ENCODE results near the gene ALG13. TPM values are rescaled to one million over a fixed set of nuclear protein-coding genes. Genes with fewer than 3 reads are reported as not detected.
"Not testable (repeated sequence)": the region's sequence is repeated elsewhere in the genome, so short reads cannot be mapped to it uniquely, and the experiment has no call there.

Gene ALG13
- total RNA-seq, 1 donor from 2014 or later: 20.6 TPM

- ATAC-seq (no peak), DNase-seq (ENCODE audit: low spot score) (no peak)
These were observed 75.5 kb downstream of the ALG13 start for GRCh38 chrX:111756486-111756885.

GRCh38 chrX:111759686-111760085, 78.7 kb downstream of the ALG13 start:
- DNase-seq (ENCODE audit: low spot score): no peak
- ATAC-seq: no peak

- no peak for DNase-seq (ENCODE audit: low spot score)
These were observed 80.7 kb downstream of the ALG13 start for GRCh38 chrX:111761578-111762135.

DNA sequence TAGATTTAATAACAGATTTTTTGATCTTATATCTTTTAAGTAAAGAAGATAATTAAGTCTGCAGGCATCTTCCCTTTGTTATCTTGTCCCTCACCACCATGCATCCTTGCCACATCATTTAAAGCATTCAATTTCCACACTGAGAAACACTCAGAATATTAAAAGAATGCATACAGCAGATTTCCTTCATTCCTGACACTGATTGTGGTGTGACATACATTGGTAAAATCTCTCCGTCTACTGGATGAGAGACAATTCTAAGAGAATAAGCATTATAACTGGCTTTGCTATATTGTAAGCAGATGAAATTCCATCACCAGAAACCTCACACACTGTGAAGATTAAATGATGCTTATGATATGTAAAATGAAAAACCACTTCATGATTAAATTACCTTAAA, 97.6 kb downstream of the ALG13 start:
- ATAC-seq (no peak), DNase-seq (ENCODE audit: low spot score) (no peak)

More at GRCh38 chrX:111761578-111762135, 80.7 kb downstream of the ALG13 start:
- ATAC-seq: no peak

DNA sequence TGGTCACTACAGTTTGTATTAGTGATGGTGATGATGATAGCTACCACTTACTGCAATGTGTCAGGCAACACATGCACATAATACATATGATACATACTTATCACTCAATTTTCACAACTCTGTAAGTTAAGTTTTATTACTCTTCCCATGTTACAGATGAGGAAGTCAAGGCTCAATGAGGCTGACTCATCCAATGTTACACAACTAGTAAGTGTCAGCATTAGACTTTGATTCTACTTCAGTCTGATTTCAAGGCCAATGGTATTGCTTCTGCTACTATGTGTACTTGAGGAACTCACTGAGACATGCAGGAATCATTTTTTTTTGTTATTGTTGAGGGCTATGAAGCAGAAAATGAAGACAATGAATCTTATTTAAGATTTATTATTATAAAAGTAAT, 98.6 kb downstream of the ALG13 start:
- DNase-seq (ENCODE audit: low spot score) (no peak), ATAC-seq (no peak)

DNA sequence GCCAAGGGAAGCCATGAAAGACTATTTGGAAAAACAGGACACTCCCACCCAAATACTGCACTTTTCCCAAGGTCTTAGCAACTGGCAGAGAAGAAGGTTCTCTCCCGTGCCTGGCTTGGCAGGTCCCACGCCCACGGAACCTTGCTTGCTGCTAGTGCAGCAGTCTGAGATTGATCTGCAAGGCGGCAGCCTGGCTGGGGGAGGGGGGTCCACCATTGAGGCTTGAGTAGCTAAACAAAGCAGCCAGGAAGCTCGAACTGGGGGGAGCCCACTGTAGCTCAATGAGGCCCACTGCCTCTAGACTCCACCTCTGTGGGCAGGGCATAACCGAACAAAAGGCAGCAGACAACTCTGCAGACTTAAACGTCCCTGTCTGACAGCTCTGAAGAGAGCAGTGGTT, 103.7 kb downstream of the ALG13 start:
- ATAC-seq (no peak), DNase-seq (ENCODE audit: low spot score) (no peak)

GRCh38 chrX:111790054-111790453, 109.1 kb downstream of the ALG13 start:
- ATAC-seq; DNase-seq (ENCODE audit: low spot score): not testable (repeated sequence)

Other genes starting within 250 kb of the ALG13 start
- 0.05 TPM for gene SERTM2, start 169.5 kb upstream of the ALG13 start, total RNA-seq
- gene TRPC5OS, start 195.0 kb downstream of the ALG13 start, total RNA-seq: not detected